Spinal cord (tissue), 10 donors: ENCODE data around the gene ADARB1. TPM values are rescaled to one million over a fixed set of nuclear protein-coding genes. Genes with fewer than 3 reads are reported as not detected.

Experiments used
- DNase-seq, 6 donors: peaks; one replicate each; pipeline versions ENCODE4 v3.0.0 to v3.0.0-alpha.2; 2013 to 2015; ENCODE audit warnings: low spot score in 6 of 6, low read depth in 4 of 6
- H3K27ac ChIP-seq: one replicate; pipeline ENCODE4 v1.5.1; 2013; ENCODE audit warnings: low read depth, low read length, control low read depth
- H3K27me3 ChIP-seq: one replicate; pipeline ENCODE4 v1.6.1; 2013; ENCODE audit warnings: low read length; ENCODE audit not compliant: control insufficient read depth, insufficient read depth
- H3K36me3 ChIP-seq: one replicate; pipeline ENCODE4 v1.6.1; 2013; ENCODE audit warnings: low read length; ENCODE audit not compliant: control insufficient read depth, insufficient read depth
- H3K4me1 ChIP-seq: one replicate; pipeline ENCODE4 v1.6.1; 2013; ENCODE audit warnings: low read length; ENCODE audit not compliant: control insufficient read depth, insufficient read depth
- H3K4me3 ChIP-seq: one replicate; pipeline ENCODE4 v1.5.1; 2013; ENCODE audit warnings: low read depth, low read length, control low read depth
- H3K9me3 ChIP-seq: one replicate; pipeline ENCODE4 v1.6.1; 2013; ENCODE audit warnings: low read length; ENCODE audit not compliant: control insufficient read depth, insufficient read depth
- WGBS: methylation state at CpG from one replicate; pipeline ENCODE4 v1.1.5; 2013; ENCODE audit warnings: missing lambda C conversion rate; ENCODE audit not compliant: insufficient coverage; 5-methylcytosine and 5-hydroxymethylcytosine counted together
- polyA plus RNA-seq, 2 donors: library from polyadenylated mRNA; unstranded; fragments of 120-200 nt; gene quantifications; one replicate each; pipeline ENCODE4 v1.2.1, GENCODE V29; 2013; ENCODE audit not compliant: insufficient read length in 2 of 2
- total RNA-seq, 2 donors: library from RNA; depleted of rRNA in 1 of 2; stranded (reverse); fragments of 120-200 nt in 1 of 2; fragments of >200 nt in 1 of 2; gene quantifications; one replicate each; pipeline versions ENCODE4 v1.2.3 to v1.2.4, GENCODE V29; 2013 to 2014
- donor health status: healthy.

ADARB1 gene
- total and polyA plus RNA-seq, 4 donors: 18.2 to 39.4 (median 28.8) TPM

- DNase-seq: no peak
- Histone ChIP-seq H3K27me3 (no peaks in the 10 kb centered on the region), H3K27ac (no peak overlapping the region), H3K9me3 (no peaks in the 10 kb centered on the region), H3K4me3 (no peak overlapping the region), H3K4me1 (peaks cover 12% of the 10 kb centered on the region), H3K36me3 (peaks cover 4% of the 10 kb centered on the region)
- 100% methylated on average over 4 of the region's 5 CpGs for WGBS
Measured at GRCh38 chr21:45196620-45197019, 122.2 kb downstream of the ADARB1 start.

- no peak for DNase-seq
- Histone ChIP-seq H3K27me3 (no peaks in the 10 kb centered on the region), H3K9me3 (no peaks in the 10 kb centered on the region), H3K4me3 (no peak overlapping the region), H3K27ac (no peak overlapping the region), H3K36me3 (peaks cover 14% of the 10 kb centered on the region), H3K4me1 (peaks cover 29% of the 10 kb centered on the region)
- WGBS: 93% methylated on average over 7 of the region's 7 CpGs
Measured at GRCh38 chr21:45199201-45199600, 124.8 kb downstream of the ADARB1 start.

GRCh38 chr21:45200031-45200430, 125.7 kb downstream of the ADARB1 start:
- 93% methylated on average over 8 of the region's 8 CpGs for WGBS
- no peak for DNase-seq
- no peak overlapping the region for H3K4me3 ChIP-seq
- peaks cover 29% of the 10 kb centered on the region for H3K4me1 ChIP-seq
- no peaks in the 10 kb centered on the region for H3K9me3 ChIP-seq
- H3K36me3 ChIP-seq: peaks cover 22% of the 10 kb centered on the region
- no peaks in the 10 kb centered on the region for H3K27me3 ChIP-seq
- H3K27ac ChIP-seq: no peak overlapping the region

- H3K27ac ChIP-seq: no peak overlapping the region
- H3K4me3 ChIP-seq: no peak overlapping the region
- WGBS: 68% methylated on average over 16 of the region's 16 CpGs
- H3K36me3 ChIP-seq: peaks cover 27% of the 10 kb centered on the region
- DNase-seq: peak in 1 of 6 donors; percentile 31
- H3K9me3 ChIP-seq: no peaks in the 10 kb centered on the region
- H3K4me1 ChIP-seq: peaks cover 29% of the 10 kb centered on the region
- no peaks in the 10 kb centered on the region for H3K27me3 ChIP-seq
Measured at GRCh38 chr21:45200581-45201296, 126.4 kb downstream of the ADARB1 start.

- no peaks in the 10 kb centered on the region for H3K27me3 ChIP-seq
- peaks cover 29% of the 10 kb centered on the region for H3K4me1 ChIP-seq
- 90% methylated on average over 9 of the region's 9 CpGs for WGBS
- H3K36me3 ChIP-seq: peaks cover 30% of the 10 kb centered on the region
- H3K27ac ChIP-seq: no peak overlapping the region
- DNase-seq: no peak
- H3K4me3 ChIP-seq: no peak overlapping the region
- H3K9me3 ChIP-seq: no peaks in the 10 kb centered on the region
Measured at GRCh38 chr21:45202344-45202743, 128.0 kb downstream of the ADARB1 start.

- H3K4me3 ChIP-seq: no peak overlapping the region
- WGBS: 61% methylated on average over 16 of the region's 16 CpGs
- peaks cover 29% of the 10 kb centered on the region for H3K4me1 ChIP-seq
- H3K36me3 ChIP-seq: peaks cover 30% of the 10 kb centered on the region
- H3K9me3 ChIP-seq: no peaks in the 10 kb centered on the region
- no peaks in the 10 kb centered on the region for H3K27me3 ChIP-seq
- no peak overlapping the region for H3K27ac ChIP-seq
- peak in 3 of 6 donors; percentile 25 to 88 (median 25) for DNase-seq
Measured at GRCh38 chr21:45202889-45203288, 128.5 kb downstream of the ADARB1 start.

- Histone ChIP-seq H3K4me1 (peaks cover 29% of the 10 kb centered on the region), H3K4me3 (no peak overlapping the region), H3K27ac (no peak overlapping the region), H3K9me3 (no peaks in the 10 kb centered on the region), H3K36me3 (peaks cover 36% of the 10 kb centered on the region), H3K27me3 (no peaks in the 10 kb centered on the region)
- DNase-seq: no peak
- 40% methylated on average over 1 of the region's 8 CpGs for WGBS
Measured at GRCh38 chr21:45203983-45204382, 129.6 kb downstream of the ADARB1 start.

- peaks cover 38% of the 10 kb centered on the region for H3K36me3 ChIP-seq
- no peak for DNase-seq
- 85% methylated on average over 10 of the region's 11 CpGs for WGBS
- no peaks in the 10 kb centered on the region for H3K9me3 ChIP-seq
- H3K27ac ChIP-seq: no peak overlapping the region
- H3K27me3 ChIP-seq: no peaks in the 10 kb centered on the region
- no peak overlapping the region for H3K4me3 ChIP-seq
- H3K4me1 ChIP-seq: peaks cover 29% of the 10 kb centered on the region
Measured at GRCh38 chr21:45204395-45204794, 130.0 kb downstream of the ADARB1 start.

GRCh38 chr21:45207839-45208626, 133.7 kb downstream of the ADARB1 start:
- H3K4me3 ChIP-seq: no peak overlapping the region
- H3K27ac ChIP-seq: no peak overlapping the region
- WGBS: 85% methylated on average over 8 of the region's 9 CpGs
- no peaks in the 10 kb centered on the region for H3K9me3 ChIP-seq
- DNase-seq: no peak
- peaks cover 39% of the 10 kb centered on the region for H3K36me3 ChIP-seq
- no peaks in the 10 kb centered on the region for H3K27me3 ChIP-seq
- H3K4me1 ChIP-seq: peaks cover 14% of the 10 kb centered on the region

GRCh38 chr21:45208627-45208951, 134.2 kb downstream of the ADARB1 start:
- Histone ChIP-seq H3K36me3 (peaks cover 37% of the 10 kb centered on the region), H3K4me3 (no peak overlapping the region), H3K9me3 (no peaks in the 10 kb centered on the region), H3K27ac (no peak overlapping the region), H3K4me1 (peaks cover 10% of the 10 kb centered on the region), H3K27me3 (no peaks in the 10 kb centered on the region)
- no peak for DNase-seq
- WGBS: 95% methylated on average over 4 of the region's 6 CpGs
